GM12878 (cell line): ENCODE measurements around the gene RAB8A. TPM values are rescaled to one million over a fixed set of nuclear protein-coding genes. Genes with fewer than 3 reads are reported as not detected.

Source experiments
- ATAC-seq: fragments of 200-7000 bp; cut with Tn5 transposase; 3 replicates; pipeline ENCODE4 v1.9.1; 2020; ENCODE audit warnings: mild to moderate bottlenecking, moderate library complexity
- BruUV-seq: library from RNA; stranded (reverse); fragments of 400-500 nt; replicated peaks from 2 replicates; lab custom pipeline; 2021; lab: Mats Ljungman, UMichigan
- CTCF ChIA-PET: fragments of 300-600 bp; sonication (Branson Sonifier 250); formaldehyde crosslinking; extraction: SDS; loops from one replicate; lab custom pipeline; 2021; ENCODE audit warnings: inconsistent platforms; lab: Yijun Ruan, JAX
- POLR2A ChIA-PET: fragments of 350-600 bp; formaldehyde crosslinking; extraction: SDS; loops from one replicate; lab custom pipeline; 2021; ENCODE audit warnings: inconsistent platforms; lab: Charles Lee
- RAD21 ChIA-PET: fragments of 300-600 bp; sonication (Branson Sonifier 250); formaldehyde crosslinking; loops from one replicate; lab custom pipeline; 2023; ENCODE audit warnings: antibody characterized with exemption; ENCODE audit not compliant: unreplicated experiment; lab: Charles Lee
- SMC1A ChIA-PET: fragments of 300-600 bp; sonication (Branson Sonifier 250); formaldehyde crosslinking; loops from one replicate; lab custom pipeline; 2023; ENCODE audit not compliant: unreplicated experiment, uncharacterized antibody; lab: Charles Lee
- DNase-seq: peaks from one replicate; pipeline ENCODE4 v3.0.0-alpha.2; 2011; ENCODE audit warnings: low read depth, low spot score
- FAIRE-seq: peaks from 3 replicates; lab custom pipeline; 2011; peaks lifted over from hg19 to GRCh38; lab: Jason Lieb, UNC
- H2AFZ ChIP-seq: 2 replicates; pipeline ENCODE4 v1.6.0; 2011; ENCODE audit warnings: low read depth, low read length, control low read depth; ENCODE audit not compliant: control insufficient read depth
- H3K27ac ChIP-seq: 2 replicates; pipeline ENCODE4 v1.5.1; 2011; ENCODE audit warnings: control low read depth; ENCODE audit not compliant: control insufficient read depth, insufficient read depth
- H3K27me3 ChIP-seq, 2 experiments: replicated peaks in 1 of 2; 2 replicates each; pipeline versions ENCODE4 v1.6.0 to v1.6.1; 2011; ENCODE audit warnings: low read length in 1 of 2; ENCODE audit not compliant: control insufficient read depth in 2 of 2, insufficient read depth in 2 of 2
- H3K36me3 ChIP-seq, 2 experiments: 2 replicates each; pipeline ENCODE4 v1.5.1; 2011; ENCODE audit warnings: low read length in 1 of 2; ENCODE audit not compliant: control insufficient read depth in 2 of 2, insufficient read depth in 2 of 2
- H3K4me1 ChIP-seq: 2 replicates; pipeline ENCODE4 v1.6.1; 2011; ENCODE audit warnings: mild to moderate bottlenecking, low read length, moderate library complexity, mixed read lengths; ENCODE audit not compliant: control insufficient read depth, insufficient read depth
- H3K4me2 ChIP-seq: 2 replicates; pipeline ENCODE4 v1.6.0; 2011; ENCODE audit warnings: control low read depth; ENCODE audit not compliant: control insufficient read depth, insufficient read depth
- H3K4me3 ChIP-seq: fragments of 200-600 bp; sonication (generic); 2 replicates; pipeline ENCODE4 v1.5.1; 2016
- H3K79me2 ChIP-seq: 2 replicates; pipeline ENCODE4 v1.6.0; 2011; ENCODE audit warnings: low read length; ENCODE audit not compliant: control insufficient read depth, insufficient read depth
- H3K9ac ChIP-seq: 2 replicates; pipeline ENCODE4 v1.8.0; 2011; ENCODE audit warnings: low read length, control low read depth, mixed read lengths; ENCODE audit not compliant: control insufficient read depth, insufficient read depth
- H3K9me3 ChIP-seq: replicated peaks from 3 replicates; pipeline ENCODE4 v1.5.1; 2011; ENCODE audit warnings: mild to moderate bottlenecking, low read length; ENCODE audit not compliant: control insufficient read depth, insufficient read depth
- H4K20me1 ChIP-seq: 2 replicates; pipeline ENCODE4 v1.6.0; 2011; ENCODE audit not compliant: control insufficient read depth, insufficient read depth
- EZH2 ChIP-seq: IDR thresholded peaks from 2 replicates; pipeline ENCODE4 v1.6.1; 2012; ENCODE audit warnings: low read depth, mild to moderate bottlenecking, control low read depth, inconsistent platforms, low read length, borderline replicate concordance; ENCODE audit not compliant: control insufficient read depth
- PML ChIP-seq: IDR thresholded peaks from 2 replicates; pipeline ENCODE4 v1.6.1; 2012; ENCODE audit warnings: low read length, inconsistent platforms
- ZNF687 ChIP-seq: fragments of 450-650 bp; IDR thresholded peaks from 2 replicates; pipeline ENCODE4 v1.6.1; 2017; ENCODE audit warnings: mild to moderate bottlenecking, moderate library complexity
- WGBS: methylation state at CpG from one replicate; pipeline ENCODE4 v1.1.6; 2016; ENCODE audit warnings: low lambda C conversion rate; ENCODE audit not compliant: insufficient replicate concordance, insufficient coverage; ENCODE audit errors: missing lambda C conversion rate; 5-methylcytosine and 5-hydroxymethylcytosine counted together
- in situ Hi-C: fragments of 300-500 bp; cut with MboI; formaldehyde crosslinking; loops from 9 replicates; pipeline ENCODE4 v1.14.3; 2018; ENCODE audit warnings: mixed read lengths
- intact Hi-C: fragments of 100-400 bp; cut with micrococcal nuclease; formaldehyde crosslinking; loops from one replicate; pipeline ENCODE4 v1.14.2; 2022; ENCODE audit not compliant: unreplicated experiment
- polyA plus RNA-seq, 11 experiments: library from polyadenylated mRNA; depleted of rRNA in 4 of 11; unstranded in 6 of 11; stranded (reverse) in 5 of 11; fragments of >200 nt; fragmentation: Nextera tagmentation in 4 of 11; fragmentation: Illumina TruSeq in 1 of 11; extraction: Ambion mirVana in 4 of 11; extraction: Trizol in 1 of 11; gene quantifications; 1 replicate in 1 of 11; 2 replicates in 10 of 11; pipeline versions ENCODE4 v1.2.1 to v1.2.3, GENCODE V29; 2011 to 2016; ENCODE audit warnings: inconsistent platforms in 2 of 11, missing spikeins in 2 of 11, low read depth in 1 of 11
- total RNA-seq, 4 experiments: library from RNA; depleted of rRNA in 3 of 4; stranded (reverse); fragments of >200 nt in 3 of 4; fragmentation: Illumina TruSeq in 1 of 4; extraction: Trizol in 1 of 4; gene quantifications; 2 replicates each; pipeline versions ENCODE4 v1.2.1 to v1.2.3, GENCODE V29; 2013 to 2021

Gene RAB8A
- total and polyA plus RNA-seq, 10 of the 15 experiments (the other 5 are each of a cell fraction or from before 2014, with no cell fraction given) = 23.9 to 314 (median 185) TPM

- Histone ChIP-seq H3K4me3 (no peak overlapping the region), H3K9ac (no peak overlapping the region), H3K36me3 (no peaks in the 10 kb centered on the region), H3K4me1 (peaks cover 6% of the 10 kb centered on the region; the same call in 1 of the 2 replicates), H3K27ac (no peak overlapping the region), H3K79me2 (no peaks in the 10 kb centered on the region), H3K4me2 (no peak overlapping the region), H4K20me1 (no peaks in the 10 kb centered on the region), H3K9me3 (peaks cover 2% of the 10 kb centered on the region; the same call in 2 of the 3 replicates), H2AFZ (no peak overlapping the region), H3K27me3 (no peaks in the 10 kb centered on the region)
- RAD21 ChIA-PET = interaction anchor here (1.0 to 2.4 kb wide), 4 partner anchors 23 to 121 kb away, joined by 4 to 14 read pairs (median 6); partner anchors contain the start of gene FAM32A
- WGBS = 64% methylated on average over 16 of the region's 16 CpGs
- in situ Hi-C loops = no loop called here
- BruUV-seq = no TSS peak
- POLR2A ChIA-PET = interaction anchor here (1.2 kb wide), 1 partner anchor 47 kb away, joined by 4 read pairs; no protein-coding TSS in a partner anchor
- DNase-seq (no peak), ATAC-seq (no peak), FAIRE-seq (no peak)
- CTCF ChIA-PET = interaction anchor here (1.0 to 5.8 kb wide), 11 partner anchors 10 to 120 kb away, joined by 4 to 45 read pairs (median 6); partner anchors contain the start of genes FAM32A, HSH2D, RAB8A and TPM4
- SMC1A ChIA-PET = interaction anchor here (1.1 to 2.8 kb wide), 5 partner anchors 10 to 52 kb away, joined by 3 to 12 read pairs (median 3); no protein-coding TSS in a partner anchor
- TF ChIP-seq EZH2 (no peak), PML (no peak), ZNF687 (no peak)
- intact Hi-C loops = no loop called here
Observed at GRCh38 chr19:16064209-16064889, 47.3 kb upstream of the RAB8A start.
